H9 (cell line): ENCODE data around the gene EOMES. TPM values are rescaled to one million over a fixed set of nuclear protein-coding genes. Genes with fewer than 3 reads are reported as not detected.

ENCODE experiments used
- DNase-seq: peaks from one replicate; pipeline ENCODE4 v3.0.0-alpha.2; 2017
- H2AFZ ChIP-seq: one replicate; pipeline ENCODE4 v1.6.1; 2013; ENCODE audit warnings: mild to moderate bottlenecking, low read length, control low read depth, moderate library complexity
- H2AK5ac ChIP-seq: 2 replicates; pipeline ENCODE4 v1.6.1; 2013; ENCODE audit warnings: low read length, control low read depth, mixed read lengths; ENCODE audit not compliant: insufficient read length
- H2BK120ac ChIP-seq: one replicate; pipeline ENCODE4 v1.6.1; 2013; ENCODE audit warnings: low read depth, mild to moderate bottlenecking, low read length, control low read depth, inconsistent platforms; ENCODE audit not compliant: poor library complexity, severe bottlenecking
- H2BK12ac ChIP-seq: 2 replicates; pipeline ENCODE4 v1.6.1; 2013; ENCODE audit warnings: low read length, control low read depth, mixed read lengths, low read depth; ENCODE audit not compliant: insufficient read length
- H2BK15ac ChIP-seq: 2 replicates; pipeline ENCODE4 v1.6.1; 2013; ENCODE audit warnings: low read depth, low read length, control low read depth
- H2BK20ac ChIP-seq: one replicate; pipeline ENCODE4 v1.6.1; 2013; ENCODE audit warnings: low read depth, mild to moderate bottlenecking, low read length, control low read depth, inconsistent platforms; ENCODE audit not compliant: poor library complexity, severe bottlenecking
- H2BK5ac ChIP-seq: 2 replicates; pipeline ENCODE4 v1.6.1; 2013; ENCODE audit warnings: low read length, control low read depth, mixed read lengths; ENCODE audit not compliant: insufficient read length
- H3K14ac ChIP-seq: 2 replicates; pipeline ENCODE4 v1.6.1; 2013; ENCODE audit warnings: low read length, control low read depth; ENCODE audit not compliant: insufficient read depth
- H3K18ac ChIP-seq: 2 replicates; pipeline ENCODE4 v1.6.1; 2013; ENCODE audit warnings: low read depth, mild to moderate bottlenecking, mixed read lengths, low read length, control low read depth; ENCODE audit not compliant: insufficient read length
- H3K23ac ChIP-seq: 2 replicates; pipeline ENCODE4 v1.6.1; 2013; ENCODE audit warnings: low read length, control low read depth, mixed read lengths, low read depth; ENCODE audit not compliant: insufficient read length
- H3K23me2 ChIP-seq: 2 replicates; pipeline ENCODE4 v1.6.1; 2013; ENCODE audit warnings: low read depth, mild to moderate bottlenecking, mixed read lengths, low read length, control low read depth; ENCODE audit not compliant: insufficient read length, poor library complexity, severe bottlenecking
- H3K27ac ChIP-seq: 2 replicates; pipeline ENCODE4 v1.5.1; 2013; ENCODE audit warnings: low read length, control low read depth, mixed read lengths, low read depth; ENCODE audit not compliant: insufficient read length
- H3K27me3 ChIP-seq: 2 replicates; pipeline ENCODE4 v1.6.1; 2013; ENCODE audit warnings: low read length, control low read depth, inconsistent platforms; ENCODE audit not compliant: insufficient read depth
- H3K4ac ChIP-seq: 2 replicates; pipeline ENCODE4 v1.6.1; 2013; ENCODE audit warnings: low read depth, mild to moderate bottlenecking, control low read depth, inconsistent platforms, low read length, moderate library complexity
- H3K4me1 ChIP-seq: 2 replicates; pipeline ENCODE4 v1.6.1; 2013; ENCODE audit warnings: low read length, control low read depth, inconsistent platforms; ENCODE audit not compliant: insufficient read depth
- H3K4me2 ChIP-seq: 2 replicates; pipeline ENCODE4 v1.6.1; 2013; ENCODE audit warnings: low read length, control low read depth, mixed read lengths; ENCODE audit not compliant: insufficient read length, insufficient read depth
- H3K56ac ChIP-seq: 2 replicates; pipeline ENCODE4 v1.6.1; 2013; ENCODE audit warnings: low read depth, mild to moderate bottlenecking, mixed read lengths, low read length, control low read depth; ENCODE audit not compliant: insufficient read length
- H3K79me1 ChIP-seq: 2 replicates; pipeline ENCODE4 v1.6.1; 2013; ENCODE audit warnings: low read depth, mild to moderate bottlenecking, moderate library complexity, low read length, control low read depth, inconsistent platforms; ENCODE audit not compliant: insufficient read depth, poor library complexity, severe bottlenecking
- H3K79me2 ChIP-seq: 2 replicates; pipeline ENCODE4 v1.6.1; 2013; ENCODE audit warnings: low read length, control low read depth, inconsistent platforms; ENCODE audit not compliant: insufficient read depth
- H3K9ac ChIP-seq: 2 replicates; pipeline ENCODE4 v1.6.1; 2013; ENCODE audit warnings: low read length, control low read depth, mixed read lengths; ENCODE audit not compliant: insufficient read length; ENCODE audit errors: extremely low read depth
- H3K9me3 ChIP-seq: one replicate; pipeline ENCODE4 v1.6.1; 2013; ENCODE audit warnings: low read depth, low read length, inconsistent platforms; ENCODE audit not compliant: control insufficient read depth
- H3T11ph ChIP-seq: one replicate; pipeline ENCODE4 v1.6.1; 2013; ENCODE audit warnings: mild to moderate bottlenecking, low read length, control low read depth, inconsistent platforms
- H4K20me1 ChIP-seq: one replicate; pipeline ENCODE4 v1.6.1; 2013; ENCODE audit not compliant: control insufficient read depth, insufficient read length, insufficient read depth
- H4K5ac ChIP-seq: 2 replicates; pipeline ENCODE4 v1.6.1; 2013; ENCODE audit warnings: low read depth, mild to moderate bottlenecking, mixed read lengths, low read length, control low read depth; ENCODE audit not compliant: insufficient read length
- H4K8ac ChIP-seq: replicated peaks from 2 replicates; pipeline ENCODE4 v1.6.1; 2013; ENCODE audit warnings: low read length, control low read depth, mixed read lengths, low read depth; ENCODE audit not compliant: insufficient read length
- H4K91ac ChIP-seq: 2 replicates; pipeline ENCODE4 v1.6.1; 2013; ENCODE audit warnings: low read depth, mild to moderate bottlenecking, moderate library complexity, mixed read lengths, low read length, control low read depth; ENCODE audit not compliant: insufficient read length
- H3K27ac Mint-ChIP-seq, 3 experiments: 2 replicates in 2 of 3; 3 replicates in 1 of 3; pipeline ENCODE4 v1.8.0; 2020 to 2021; ENCODE audit warnings: mixed read lengths in 3 of 3, mild to moderate bottlenecking in 1 of 3, moderate library complexity in 1 of 3
- H3K27me3 Mint-ChIP-seq: 2 replicates; pipeline ENCODE4 v1.8.0; 2021; ENCODE audit warnings: low read depth, mild to moderate bottlenecking, moderate library complexity, mixed read lengths
- H3K36me3 Mint-ChIP-seq, 3 experiments: 2 replicates in 2 of 3; 3 replicates in 1 of 3; pipeline ENCODE4 v1.8.0; 2020 to 2021; ENCODE audit warnings: low read depth in 3 of 3, mixed read lengths in 3 of 3; ENCODE audit not compliant: insufficient read depth in 1 of 3
- H3K4me1 Mint-ChIP-seq, 2 experiments: 2 replicates each; pipeline ENCODE4 v1.8.0; 2020; ENCODE audit warnings: mixed read lengths in 2 of 2
- H3K4me3 Mint-ChIP-seq, 2 experiments: 2 replicates in 1 of 2; 3 replicates in 1 of 2; pipeline ENCODE4 v1.8.0; 2020 to 2021; ENCODE audit warnings: mild to moderate bottlenecking in 2 of 2, mixed read lengths in 2 of 2, moderate library complexity in 1 of 2
- H3K9me3 Mint-ChIP-seq, 2 experiments: 2 replicates in 1 of 2; 3 replicates in 1 of 2; pipeline ENCODE4 v1.8.0; 2020; ENCODE audit warnings: mild to moderate bottlenecking in 2 of 2, mixed read lengths in 2 of 2, moderate library complexity in 1 of 2
- WGBS: extraction: QIAGEN DNeasy Blood & Tissue Kit; methylation state at CpG from one replicate; pipeline ENCODE4 v1.1.7; 2013; ENCODE audit warnings: missing lambda C conversion rate, low lambda C conversion rate, mixed read lengths; ENCODE audit not compliant: insufficient read length; ENCODE audit errors: extremely low coverage; 5-methylcytosine and 5-hydroxymethylcytosine counted together
- total RNA-seq: library from RNA; stranded (reverse); gene quantifications from 2 replicates; pipeline ENCODE4 v1.2.1, GENCODE V29; 2021
- TF ChIP-seq, protein P1 (sequence below): fragments of 200-600 bp; sonication (generic); conservative IDR thresholded peaks from 3 replicates; pipeline ENCODE4 v1.8.0; 2021; ENCODE audit warnings: antibody characterized with exemption, mild to moderate bottlenecking

Gene EOMES
- total RNA-seq, 1 experiment from 2014 or later: 1.7 TPM

DNA sequence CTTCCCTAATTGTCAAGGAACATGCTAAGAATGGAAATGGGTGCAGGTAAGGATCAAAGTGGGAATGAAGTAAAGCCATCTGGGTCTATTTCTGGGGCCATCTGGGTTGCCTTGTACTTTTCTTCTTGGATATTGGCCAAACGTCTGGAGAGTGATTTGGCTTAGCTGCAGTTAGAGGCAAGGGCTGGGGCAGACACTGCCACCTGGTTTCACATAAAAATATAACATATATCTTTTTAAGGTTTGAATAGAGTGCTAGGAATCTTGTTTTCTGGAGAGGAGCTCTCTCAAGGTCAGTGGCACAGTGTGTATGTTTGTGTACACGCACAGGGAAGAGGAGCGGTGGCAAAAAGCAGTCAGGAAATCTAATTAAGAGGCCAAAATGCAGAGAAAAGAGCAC is 24.7 kb upstream of the EOMES start:
- no peak overlapping the region for H3T11ph ChIP-seq
- no peaks in the 10 kb centered on the region for H3K79me1 ChIP-seq
- no peaks in the 10 kb centered on the region for H4K20me1 ChIP-seq
- H2BK15ac ChIP-seq: no peak overlapping the region
- TF ChIP-seq, protein P1, sequence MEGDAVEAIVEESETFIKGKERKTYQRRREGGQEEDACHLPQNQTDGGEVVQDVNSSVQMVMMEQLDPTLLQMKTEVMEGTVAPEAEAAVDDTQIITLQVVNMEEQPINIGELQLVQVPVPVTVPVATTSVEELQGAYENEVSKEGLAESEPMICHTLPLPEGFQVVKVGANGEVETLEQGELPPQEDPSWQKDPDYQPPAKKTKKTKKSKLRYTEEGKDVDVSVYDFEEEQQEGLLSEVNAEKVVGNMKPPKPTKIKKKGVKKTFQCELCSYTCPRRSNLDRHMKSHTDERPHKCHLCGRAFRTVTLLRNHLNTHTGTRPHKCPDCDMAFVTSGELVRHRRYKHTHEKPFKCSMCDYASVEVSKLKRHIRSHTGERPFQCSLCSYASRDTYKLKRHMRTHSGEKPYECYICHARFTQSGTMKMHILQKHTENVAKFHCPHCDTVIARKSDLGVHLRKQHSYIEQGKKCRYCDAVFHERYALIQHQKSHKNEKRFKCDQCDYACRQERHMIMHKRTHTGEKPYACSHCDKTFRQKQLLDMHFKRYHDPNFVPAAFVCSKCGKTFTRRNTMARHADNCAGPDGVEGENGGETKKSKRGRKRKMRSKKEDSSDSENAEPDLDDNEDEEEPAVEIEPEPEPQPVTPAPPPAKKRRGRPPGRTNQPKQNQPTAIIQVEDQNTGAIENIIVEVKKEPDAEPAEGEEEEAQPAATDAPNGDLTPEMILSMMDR: no peak
- H3K9ac ChIP-seq: no peak overlapping the region
- H3K27ac Mint-ChIP-seq: no peak overlapping the region; a peak in 1 of 7 replicates
- no peak overlapping the region for H3K4ac ChIP-seq
- H3K79me2 ChIP-seq: no peaks in the 10 kb centered on the region
- no peak overlapping the region for H3K14ac ChIP-seq
- no peaks in the 10 kb centered on the region for H3K4me1 ChIP-seq
- H2BK120ac ChIP-seq: no peak overlapping the region
- H3K27ac ChIP-seq: no peak overlapping the region
- peaks cover 15% of the 10 kb centered on the region for H3K27me3 Mint-ChIP-seq
- H3K27me3 ChIP-seq: no peaks in the 10 kb centered on the region
- H3K36me3 Mint-ChIP-seq: peaks cover 0 to 5% (median 0%) of the 10 kb centered on the region in 3 experiments; a peak in 1 of 7 replicates
- no peak overlapping the region for H3K23ac ChIP-seq
- H3K4me3 Mint-ChIP-seq: no peak overlapping the region
- WGBS: no CpG with 5 or more reads among the region's 3 CpGs
- H2AK5ac ChIP-seq: no peak overlapping the region
- H3K9me3 Mint-ChIP-seq: peaks cover 0 to 5% of the 10 kb centered on the region in 2 experiments; a peak in 3 of 5 replicates
- H4K8ac ChIP-seq: no peak overlapping the region
- no peak overlapping the region for H4K91ac ChIP-seq
- H2BK20ac ChIP-seq: no peak overlapping the region
- no peak overlapping the region for H2AFZ ChIP-seq
- no peak for DNase-seq
- H3K18ac ChIP-seq: no peak overlapping the region
- H3K56ac ChIP-seq: no peak overlapping the region
- H3K23me2 ChIP-seq: no peaks in the 10 kb centered on the region
- no peak overlapping the region for H3K4me2 ChIP-seq
- no peaks in the 10 kb centered on the region for H3K9me3 ChIP-seq
- H4K5ac ChIP-seq: no peak overlapping the region
- H3K4me1 Mint-ChIP-seq: no peaks in the 10 kb centered on the region
- H2BK5ac ChIP-seq: no peak overlapping the region
- no peak overlapping the region for H2BK12ac ChIP-seq
